Activated CD8-positive, alpha-beta T cell treated with anti-CD3 and anti-CD28 coated beads for 36 hours (primary cell): ENCODE data around the gene MED22. TPM values are rescaled to one million over a fixed set of nuclear protein-coding genes. Genes with fewer than 3 reads are reported as not detected.
"Not testable (repeated sequence)": the region's sequence is repeated elsewhere in the genome, so short reads cannot be mapped to it uniquely, and the experiment has no call there.

ENCODE experiments used
- ATAC-seq: fragments of 200-7000 bp; cut with Tn5 transposase; one replicate; pipeline ENCODE4 v1.10.0; 2021; ENCODE audit warnings: mild to moderate bottlenecking, moderate library complexity
- CTCF ChIA-PET: fragments of 350-600 bp; sonication (Branson Sonifier 250); formaldehyde crosslinking; loops from one replicate; lab custom pipeline; 2021; ENCODE audit warnings: antibody characterized with exemption; lab: Charles Lee
- POLR2A ChIA-PET: fragments of 350-600 bp; sonication (Branson Sonifier 250); formaldehyde crosslinking; loops from one replicate; lab custom pipeline; 2021; ENCODE audit warnings: antibody characterized with exemption; lab: Charles Lee
- DNase-seq: peaks from one replicate; pipeline ENCODE4 v3.0.0-alpha.2; 2020
- H3K27ac Mint-ChIP-seq: one replicate; pipeline ENCODE4 v1.8.0; 2021; ENCODE audit warnings: mild to moderate bottlenecking, mixed read lengths
- H3K27me3 Mint-ChIP-seq: one replicate; pipeline ENCODE4 v1.8.0; 2021; ENCODE audit warnings: mixed read lengths
- H3K36me3 Mint-ChIP-seq: one replicate; pipeline ENCODE4 v1.8.0; 2021; ENCODE audit warnings: low read depth, mixed read lengths
- H3K4me1 Mint-ChIP-seq: one replicate; pipeline ENCODE4 v1.8.0; 2021; ENCODE audit warnings: low read depth, mixed read lengths
- H3K4me3 Mint-ChIP-seq: one replicate; pipeline ENCODE4 v1.8.0; 2021; ENCODE audit warnings: mild to moderate bottlenecking, moderate library complexity, mixed read lengths
- H3K9me3 Mint-ChIP-seq: one replicate; pipeline ENCODE4 v1.8.0; 2021; ENCODE audit warnings: mixed read lengths
- intact Hi-C: fragments of 100-400 bp; cut with micrococcal nuclease; formaldehyde crosslinking; loops from one replicate; pipeline ENCODE4 v1.10.0; 2022
- total RNA-seq, 2 experiments: library from RNA; stranded (reverse); gene quantifications; one replicate each; pipeline ENCODE4 v1.2.3, GENCODE V29; 2021
- TF ChIP-seq, protein P1 (sequence below): fragments of 200-600 bp; IDR thresholded peaks from one replicate; pipeline ENCODE4 v1.8.0; 2022; ENCODE audit warnings: antibody characterized with exemption, mild to moderate bottlenecking

MED22 gene
- total RNA-seq, 2 experiments from 2014 or later: 23.4 to 29.0 TPM

DNA sequence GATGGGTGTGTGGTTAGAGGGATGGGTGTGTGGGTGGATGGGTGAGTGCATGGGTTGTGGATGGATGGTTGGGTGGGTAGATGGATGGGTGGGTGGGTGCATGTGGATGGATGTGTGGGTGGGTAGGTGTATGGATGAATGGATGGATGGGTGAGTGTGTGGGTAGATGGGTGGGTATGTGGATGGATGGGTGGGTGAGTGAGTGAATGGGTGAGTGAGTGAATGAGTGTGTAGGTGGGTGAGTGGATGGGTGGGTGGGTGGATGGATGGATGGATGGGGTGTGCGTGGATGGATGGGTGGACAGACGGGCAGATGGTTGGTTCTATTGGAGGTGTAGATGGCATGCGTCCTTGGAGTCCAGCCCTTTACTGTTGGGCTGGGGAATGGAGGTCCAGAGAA is 45.5 kb upstream of the MED22 start:
- ChIA-PET CTCF (no interaction called here), POLR2A (no interaction called here)
- Mint-ChIP-seq H3K9me3 (no peaks in the 10 kb centered on the region), H3K27me3 (peaks cover 3% of the 10 kb centered on the region), H3K4me3 (no peak overlapping the region), H3K4me1 (peaks cover 2% of the 10 kb centered on the region), H3K27ac (no peak overlapping the region), H3K36me3 (no peaks in the 10 kb centered on the region)
- ATAC-seq (no peak), DNase-seq (no peak)
- TF ChIP-seq, protein P1, sequence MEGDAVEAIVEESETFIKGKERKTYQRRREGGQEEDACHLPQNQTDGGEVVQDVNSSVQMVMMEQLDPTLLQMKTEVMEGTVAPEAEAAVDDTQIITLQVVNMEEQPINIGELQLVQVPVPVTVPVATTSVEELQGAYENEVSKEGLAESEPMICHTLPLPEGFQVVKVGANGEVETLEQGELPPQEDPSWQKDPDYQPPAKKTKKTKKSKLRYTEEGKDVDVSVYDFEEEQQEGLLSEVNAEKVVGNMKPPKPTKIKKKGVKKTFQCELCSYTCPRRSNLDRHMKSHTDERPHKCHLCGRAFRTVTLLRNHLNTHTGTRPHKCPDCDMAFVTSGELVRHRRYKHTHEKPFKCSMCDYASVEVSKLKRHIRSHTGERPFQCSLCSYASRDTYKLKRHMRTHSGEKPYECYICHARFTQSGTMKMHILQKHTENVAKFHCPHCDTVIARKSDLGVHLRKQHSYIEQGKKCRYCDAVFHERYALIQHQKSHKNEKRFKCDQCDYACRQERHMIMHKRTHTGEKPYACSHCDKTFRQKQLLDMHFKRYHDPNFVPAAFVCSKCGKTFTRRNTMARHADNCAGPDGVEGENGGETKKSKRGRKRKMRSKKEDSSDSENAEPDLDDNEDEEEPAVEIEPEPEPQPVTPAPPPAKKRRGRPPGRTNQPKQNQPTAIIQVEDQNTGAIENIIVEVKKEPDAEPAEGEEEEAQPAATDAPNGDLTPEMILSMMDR: no peak
- intact Hi-C loops: no loop called here

DNA sequence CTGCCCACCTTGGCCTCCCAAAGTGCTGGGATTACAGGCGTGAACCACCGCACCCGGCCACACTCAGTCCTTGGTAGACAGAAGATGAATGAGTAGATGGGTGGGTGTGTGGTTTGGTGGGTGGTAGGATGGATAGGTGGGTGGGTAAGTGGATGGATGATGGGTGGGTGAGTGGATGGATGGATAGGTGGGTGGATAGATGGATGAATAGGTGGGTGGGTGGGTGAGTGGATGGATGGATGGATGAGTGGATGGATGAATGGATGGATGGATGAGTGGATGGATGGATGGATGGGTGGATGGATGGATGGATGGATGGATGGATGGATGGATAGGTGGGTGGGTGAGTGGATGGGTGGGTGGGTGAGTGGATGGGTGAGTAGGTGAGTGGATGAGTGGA is 44.4 kb upstream of the MED22 start:
- H3K36me3 Mint-ChIP-seq, H3K9me3 Mint-ChIP-seq, CTCF ChIA-PET, POLR2A ChIA-PET, H3K27ac Mint-ChIP-seq, H3K4me3 Mint-ChIP-seq, ATAC-seq, DNase-seq, H3K27me3 Mint-ChIP-seq, intact Hi-C loops, H3K4me1 Mint-ChIP-seq: not testable (repeated sequence)

DNA sequence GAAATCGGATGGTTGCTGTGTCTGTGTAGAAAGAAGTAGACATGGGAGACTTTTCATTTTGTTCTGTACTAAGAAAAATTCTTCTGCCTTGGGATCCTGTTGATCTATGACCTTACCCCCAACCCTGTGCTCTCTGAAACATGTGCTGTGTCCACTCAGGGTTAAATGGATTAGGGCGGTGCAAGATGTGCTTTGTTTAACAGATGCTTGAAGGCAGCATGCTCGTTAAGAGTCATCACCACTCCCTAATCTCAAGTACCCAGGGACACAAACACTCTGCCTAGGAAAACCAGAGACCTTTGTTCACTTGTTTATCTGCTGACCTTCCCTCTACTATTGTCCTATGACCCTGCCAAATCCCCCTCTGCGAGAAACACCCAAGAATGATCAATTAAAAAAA is 43.5 kb upstream of the MED22 start:
- intact Hi-C loops, POLR2A ChIA-PET, H3K9me3 Mint-ChIP-seq, H3K27ac Mint-ChIP-seq, H3K4me3 Mint-ChIP-seq, H3K4me1 Mint-ChIP-seq, CTCF ChIA-PET, H3K36me3 Mint-ChIP-seq, H3K27me3 Mint-ChIP-seq, DNase-seq, ATAC-seq: not testable (repeated sequence)

DNA sequence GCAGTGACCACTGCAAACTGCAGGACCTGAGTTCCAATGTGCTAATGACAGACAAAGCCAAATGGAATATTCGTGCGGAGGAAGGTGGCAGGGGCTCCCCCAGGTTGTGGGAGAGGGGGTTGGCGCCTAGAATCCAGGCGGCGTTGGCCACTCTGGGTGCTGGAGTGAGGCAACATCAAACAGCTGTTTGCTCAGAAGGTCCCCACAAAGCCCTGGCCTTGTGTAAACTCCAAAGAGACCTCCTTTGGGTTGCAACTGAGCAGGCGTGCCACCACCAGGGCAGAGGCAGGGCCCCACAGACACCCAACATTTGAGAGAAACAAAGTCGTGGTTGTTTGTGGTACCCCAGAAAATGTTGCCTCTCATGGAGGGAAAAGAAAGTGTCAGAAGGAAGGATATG is 42.8 kb upstream of the MED22 start:
- H3K9me3 Mint-ChIP-seq: no peaks in the 10 kb centered on the region
- TF ChIP-seq, protein P1: no peak
- H3K4me3 Mint-ChIP-seq: no peak overlapping the region
- ChIA-PET CTCF (no interaction called here), POLR2A (no interaction called here)
- peaks cover 3% of the 10 kb centered on the region for H3K27me3 Mint-ChIP-seq
- H3K4me1 Mint-ChIP-seq: no peaks in the 10 kb centered on the region
- H3K27ac Mint-ChIP-seq: no peak overlapping the region
- DNase-seq: no peak
- ATAC-seq: no peak
- no peaks in the 10 kb centered on the region for H3K36me3 Mint-ChIP-seq
- intact Hi-C loops: no loop called here

DNA sequence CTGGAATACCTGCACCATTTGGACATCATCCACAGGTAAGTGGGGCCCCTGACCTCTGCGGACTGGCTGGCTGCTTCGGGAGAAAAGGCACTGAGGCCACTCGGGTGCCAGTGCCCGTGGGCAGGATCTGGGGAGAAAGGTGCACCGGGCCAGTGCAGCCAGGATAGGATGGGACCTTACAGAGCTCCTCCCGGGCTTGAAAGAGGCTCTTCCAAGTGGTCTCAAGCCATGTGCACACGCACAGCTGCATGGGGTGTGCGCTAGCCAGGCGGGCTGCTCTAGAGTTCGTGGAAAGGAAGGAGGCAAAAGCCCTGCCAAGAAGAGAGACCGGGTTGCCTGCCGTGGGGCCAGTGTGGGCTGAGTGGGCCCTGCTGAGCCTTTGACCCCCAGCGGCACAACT is 41.6 kb upstream of the MED22 start:
- POLR2A ChIA-PET: interaction anchor here (1.0 to 1.2 kb wide), 2 partner anchors 12 to 15 kb away, joined by 3 read pairs; no protein-coding TSS in a partner anchor
- CTCF ChIA-PET: no interaction called here
- no peaks in the 10 kb centered on the region for H3K9me3 Mint-ChIP-seq

DNA sequence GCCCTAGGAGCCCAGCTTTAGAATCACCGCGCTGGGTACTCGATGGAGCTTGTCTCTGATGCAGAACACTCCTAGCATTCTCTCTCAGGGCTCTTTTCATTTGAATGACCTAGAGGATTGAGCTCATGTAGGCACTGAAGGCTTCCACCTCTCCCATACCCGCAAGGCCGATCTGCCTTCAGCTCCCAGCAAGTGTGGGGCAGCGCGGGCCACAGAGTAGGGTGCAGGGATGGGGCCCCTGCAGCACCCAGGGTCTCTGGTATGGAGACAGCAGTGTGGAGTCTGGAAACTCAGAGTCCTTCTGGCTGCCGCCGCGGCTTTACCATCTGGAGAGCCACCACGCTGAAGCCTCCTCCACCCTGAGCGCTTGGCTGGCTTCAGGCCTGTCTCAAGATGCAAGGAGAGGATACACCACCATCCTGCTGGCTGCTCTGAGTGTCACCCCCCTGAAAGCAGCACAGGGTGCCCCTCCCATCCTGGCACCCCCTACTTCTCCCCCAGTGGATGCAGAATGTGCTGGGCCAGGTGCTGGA is 41.2 kb upstream of the MED22 start:
- H3K27me3 Mint-ChIP-seq: peaks cover 3% of the 10 kb centered on the region
- H3K36me3 Mint-ChIP-seq: no peaks in the 10 kb centered on the region
- no peak overlapping the region for H3K27ac Mint-ChIP-seq
- H3K9me3 Mint-ChIP-seq: no peaks in the 10 kb centered on the region
- POLR2A ChIA-PET: interaction anchor here (1.0 to 1.2 kb wide), 2 partner anchors 13 to 14 kb away, joined by 3 read pairs; no protein-coding TSS in a partner anchor
- CTCF ChIA-PET: interaction anchor here (1.7 kb wide), 1 partner anchor 367 kb away, joined by 4 read pairs; no protein-coding TSS in a partner anchor
- TF ChIP-seq, protein P1: no peak
- H3K4me1 Mint-ChIP-seq: no peaks in the 10 kb centered on the region
- no peak overlapping the region for H3K4me3 Mint-ChIP-seq
- no peak for DNase-seq
- no peak for ATAC-seq
- intact Hi-C loops: no loop called here

More for the DNA sequence above, 41.6 kb upstream of the MED22 start:
- intact Hi-C loops: no loop called here
- Mint-ChIP-seq H3K27ac (no peak overlapping the region), H3K36me3 (no peaks in the 10 kb centered on the region), H3K4me1 (no peaks in the 10 kb centered on the region), H3K4me3 (no peak overlapping the region), H3K27me3 (peaks cover 3% of the 10 kb centered on the region)
- TF ChIP-seq, protein P1: no peak
- DNase-seq: no peak
- no peak for ATAC-seq
